Tibial nerve (tissue), 3 donors: Measurements from ENCODE around the gene EPAS1.

Source experiments
- CTCF ChIP-seq, 5 experiments: fragments of 200-600 bp in 3 of 5; fragments of 450-650 bp in 2 of 5; sonication (generic) in 3 of 5; IDR thresholded peaks; one replicate each; pipeline ENCODE4 v1.5.1; 2016 to 2019; ENCODE audit warnings: antibody characterized with exemption in 5 of 5, mild to moderate bottlenecking in 3 of 5, moderate library complexity in 2 of 5
- POLR2A ChIP-seq, 2 donors: fragments of 450-650 bp; IDR thresholded peaks; one replicate each; pipeline ENCODE4 v1.6.1; 2017; ENCODE audit warnings: antibody characterized with exemption in 2 of 2, mild to moderate bottlenecking in 2 of 2, moderate library complexity in 2 of 2

- TF ChIP-seq POLR2A (IDR thresholded peaks at IDR 0.05) (no peak), CTCF (IDR thresholded peaks at IDR 0.05) (no peak)
Observed at GRCh38 chr2:46254474-46254873, 42.7 kb upstream of the EPAS1 start.
